Muscle layer of colon (tissue), 2 donors: Measurements from ENCODE around the gene PPP1R14B.

ENCODE experiments used
- H3K27ac ChIP-seq: one replicate; pipeline ENCODE4 v1.7.0; 2013; ENCODE audit warnings: low read depth, mild to moderate bottlenecking, low read length, moderate library complexity
- H3K27me3 ChIP-seq, 2 donors: one replicate each; pipeline ENCODE4 v1.7.0; 2013; ENCODE audit warnings: low read length in 2 of 2, mild to moderate bottlenecking in 2 of 2; ENCODE audit not compliant: insufficient read depth in 2 of 2, control insufficient read depth in 1 of 2
- H3K36me3 ChIP-seq: one replicate; pipeline ENCODE4 v1.7.0; 2013; ENCODE audit warnings: mild to moderate bottlenecking, low read length; ENCODE audit not compliant: insufficient read depth
- H3K4me1 ChIP-seq: one replicate; pipeline ENCODE4 v1.7.0; 2013; ENCODE audit warnings: mild to moderate bottlenecking, low read length; ENCODE audit not compliant: insufficient read depth
- H3K4me3 ChIP-seq, 2 donors: one replicate each; pipeline ENCODE4 v1.7.0; 2013; ENCODE audit warnings: low read length in 2 of 2, low read depth in 1 of 2, mild to moderate bottlenecking in 1 of 2, moderate library complexity in 1 of 2
- H3K9ac ChIP-seq: one replicate; pipeline ENCODE4 v1.7.0; 2013; ENCODE audit warnings: low read length
- H3K9me3 ChIP-seq: one replicate; pipeline ENCODE4 v1.7.0; 2013; ENCODE audit warnings: mild to moderate bottlenecking, low read length
- donor health status: abdominal sarcoma.
- donor health status: Adenocarcinoma of cecum.

Gene PPP1R14B

GRCh38 chr11:64254326-64254725 is 7.6 kb upstream of the PPP1R14B start:
- H3K27ac ChIP-seq: no peak overlapping the region
- H3K4me1 ChIP-seq: peaks cover 21% of the 10 kb centered on the region
- no peak overlapping the region for H3K9ac ChIP-seq
- H3K9me3 ChIP-seq: no peaks in the 10 kb centered on the region
- H3K4me3 ChIP-seq: no peak overlapping the region
- H3K36me3 ChIP-seq: peaks cover 28% of the 10 kb centered on the region
- no peaks in the 10 kb centered on the region for H3K27me3 ChIP-seq

GRCh38 chr11:64253481-64253880 is 6.7 kb upstream of the PPP1R14B start:
- H3K4me1 ChIP-seq: peaks cover 21% of the 10 kb centered on the region
- no peak overlapping the region for H3K4me3 ChIP-seq
- H3K27ac ChIP-seq: no peak overlapping the region
- no peak overlapping the region for H3K9ac ChIP-seq
- peaks cover 23% of the 10 kb centered on the region for H3K36me3 ChIP-seq
- H3K27me3 ChIP-seq: no peaks in the 10 kb centered on the region
- no peaks in the 10 kb centered on the region for H3K9me3 ChIP-seq

GRCh38 chr11:64253043-64253442 is 6.3 kb upstream of the PPP1R14B start:
- Histone ChIP-seq H3K4me1 (peaks cover 24% of the 10 kb centered on the region), H3K27me3 (no peaks in the 10 kb centered on the region), H3K9ac (no peak overlapping the region), H3K36me3 (peaks cover 20% of the 10 kb centered on the region), H3K9me3 (no peaks in the 10 kb centered on the region), H3K27ac (no peak overlapping the region), H3K4me3 (peak overlapping the region in 1 of 2 donors; percentile 82)

- H3K4me1 ChIP-seq: peaks cover 29% of the 10 kb centered on the region
- no peaks in the 10 kb centered on the region for H3K9me3 ChIP-seq
- H3K36me3 ChIP-seq: peaks cover 20% of the 10 kb centered on the region
- H3K4me3 ChIP-seq: peak overlapping the region; percentile 82 to 90
- H3K27ac ChIP-seq: peak overlapping the region; percentile 20
- H3K27me3 ChIP-seq: no peaks in the 10 kb centered on the region
- H3K9ac ChIP-seq: peak overlapping the region; percentile 53
Measured at GRCh38 chr11:64252003-64252872, 5.5 kb upstream of the PPP1R14B start.

- Histone ChIP-seq H3K36me3 (peaks cover 20% of the 10 kb centered on the region), H3K27me3 (no peaks in the 10 kb centered on the region), H3K4me3 (peak overlapping the region; percentile 82 to 90), H3K4me1 (peaks cover 29% of the 10 kb centered on the region), H3K27ac (peak overlapping the region; percentile 20), H3K9me3 (no peaks in the 10 kb centered on the region), H3K9ac (peak overlapping the region; percentile 53)
Measured at GRCh38 chr11:64251753-64252002, 4.9 kb upstream of the PPP1R14B start.

DNA sequence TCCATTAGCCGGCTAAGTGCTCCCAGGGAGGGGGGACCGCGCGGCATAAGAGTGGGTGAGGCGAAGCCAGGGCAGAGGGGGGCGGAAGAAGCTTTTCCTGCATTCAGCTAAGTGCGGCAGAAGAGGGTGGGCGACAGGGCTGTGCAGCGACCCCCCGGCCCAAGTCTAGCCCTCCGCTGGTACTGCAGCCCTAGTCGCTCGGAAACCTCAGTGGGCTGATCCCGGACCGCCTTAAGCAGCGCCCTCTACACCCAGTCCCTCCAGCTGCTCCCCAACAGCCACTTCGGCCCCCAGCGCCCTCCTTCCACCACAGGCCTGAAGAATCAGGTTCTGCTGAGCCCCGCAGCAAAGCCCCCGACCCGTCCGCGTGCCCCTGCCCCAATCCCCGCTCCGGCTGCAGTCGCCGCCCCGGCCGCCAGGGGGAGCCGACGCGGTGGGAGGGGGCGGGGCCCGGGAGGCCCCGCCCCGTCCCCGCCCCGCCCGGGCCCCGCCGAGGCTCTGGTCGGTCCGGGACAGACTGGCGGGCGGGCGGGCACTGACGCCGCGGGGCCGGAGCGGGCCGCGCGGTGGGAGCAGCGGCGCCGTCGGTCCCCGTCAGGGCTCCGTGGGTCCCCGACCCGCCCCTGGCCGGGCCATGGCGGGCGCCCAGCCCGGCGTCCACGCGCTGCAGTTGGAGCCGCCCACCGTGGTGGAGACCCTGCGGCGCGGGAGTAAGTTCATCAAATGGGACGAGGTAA is 4.4 kb upstream of the PPP1R14B start, which contains the start of gene PLCB3:
TSS of gene PLCB3 (plus strand) at position 515 of the 737 bp plus-strand sequence. CDS start at position 635, 120 bp downstream.
- Histone ChIP-seq H3K9me3 (no peaks in the 10 kb centered on the region), H3K27ac (peak within 1 kb of the TSS; percentile 20), H3K36me3 (peaks cover 16% of the 10 kb centered on the region), H3K4me3 (peak within 1 kb of the TSS; percentile 82 to 90), H3K4me1 (peaks cover 29% of the 10 kb centered on the region), H3K27me3 (no peaks in the 10 kb centered on the region), H3K9ac (peak within 1 kb of the TSS; percentile 53)

DNA sequence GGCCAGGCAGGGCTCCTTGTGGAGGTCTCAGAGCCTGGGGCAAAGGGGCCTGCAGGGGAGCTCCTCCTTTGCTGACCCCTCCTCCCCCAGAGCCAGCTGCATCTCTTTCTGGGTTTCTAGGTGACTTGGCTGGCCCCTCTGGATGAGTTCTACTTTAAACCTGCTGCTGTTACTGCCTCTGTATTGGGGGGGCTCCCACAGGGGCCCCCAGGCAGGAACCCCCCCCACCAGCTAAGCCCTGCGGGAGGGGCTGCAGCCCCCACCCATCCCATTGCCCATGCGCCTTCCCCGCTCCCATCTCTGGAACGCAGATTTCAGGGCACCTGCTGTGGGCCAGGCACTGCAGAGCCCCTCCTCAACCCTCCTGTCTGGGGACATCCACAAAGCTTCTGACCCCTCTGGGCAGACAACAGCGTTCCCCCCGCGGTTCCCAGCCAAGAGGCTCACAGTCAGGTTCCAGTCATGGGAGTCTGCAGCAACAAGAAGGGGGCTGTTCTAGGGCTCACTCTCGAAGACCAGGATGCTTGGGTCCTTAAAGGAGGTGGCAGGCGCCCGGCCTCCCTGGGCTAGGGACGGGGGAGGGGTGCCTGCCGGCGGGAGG is 3.8 kb upstream of the PPP1R14B start:
- Histone ChIP-seq H3K4me3 (peak overlapping the region in 1 of 2 donors; percentile 55), H3K9ac (peak overlapping the region; percentile 49), H3K27ac (no peak overlapping the region), H3K4me1 (peaks cover 31% of the 10 kb centered on the region), H3K36me3 (peaks cover 9% of the 10 kb centered on the region), H3K27me3 (no peaks in the 10 kb centered on the region), H3K9me3 (no peaks in the 10 kb centered on the region)

DNA sequence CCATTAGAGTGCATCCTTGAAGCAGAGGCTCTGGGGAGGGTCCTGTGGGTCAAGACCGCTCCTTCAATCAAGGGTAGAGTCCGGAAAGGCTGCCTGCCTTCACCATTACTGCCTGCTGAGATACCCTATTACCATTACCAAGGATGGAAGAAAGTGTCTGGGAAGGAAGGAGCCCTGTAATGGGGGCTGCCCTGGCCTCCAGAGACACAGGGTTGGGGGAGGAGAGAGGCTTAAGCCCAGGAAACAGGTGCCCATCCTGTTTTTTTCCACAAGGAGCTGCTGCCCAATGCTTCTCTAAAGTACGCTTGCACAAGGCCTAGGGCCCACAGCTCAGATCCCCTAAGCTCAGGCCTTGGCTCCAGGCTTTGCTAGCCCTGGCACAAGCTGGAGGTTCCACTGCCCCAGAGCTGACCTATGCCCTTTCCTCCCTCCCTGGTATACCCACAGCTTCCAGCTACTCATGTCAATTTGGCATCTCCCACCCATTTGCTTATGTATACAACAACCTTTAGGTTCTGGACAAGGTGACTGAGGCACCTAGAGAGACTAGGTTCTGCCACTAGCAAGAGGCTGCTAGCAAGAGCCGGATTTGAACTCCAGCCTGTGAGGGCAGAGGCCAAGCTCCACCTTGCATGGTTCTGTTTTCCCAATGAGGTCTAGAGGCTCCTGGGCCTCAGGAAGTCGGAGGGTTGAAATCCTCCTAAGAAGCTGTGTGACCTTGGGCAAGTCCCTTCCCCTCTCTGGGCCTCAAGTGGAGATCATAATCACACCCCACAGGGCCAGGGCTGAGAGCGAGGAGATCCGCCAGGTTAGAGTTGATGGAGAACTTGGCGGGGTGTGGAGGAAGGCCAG is 3.0 kb upstream of the PPP1R14B start:
- peaks cover 2% of the 10 kb centered on the region for H3K36me3 ChIP-seq
- no peak overlapping the region for H3K27ac ChIP-seq
- no peaks in the 10 kb centered on the region for H3K27me3 ChIP-seq
- no peaks in the 10 kb centered on the region for H3K9me3 ChIP-seq
- peaks cover 38% of the 10 kb centered on the region for H3K4me1 ChIP-seq
- no peak overlapping the region for H3K9ac ChIP-seq
- H3K4me3 ChIP-seq: no peak overlapping the region

- H3K9me3 ChIP-seq: no peaks in the 10 kb centered on the region
- peaks cover 38% of the 10 kb centered on the region for H3K4me1 ChIP-seq
- H3K27ac ChIP-seq: no peak overlapping the region
- H3K27me3 ChIP-seq: no peaks in the 10 kb centered on the region
- H3K9ac ChIP-seq: no peak overlapping the region
- H3K4me3 ChIP-seq: no peak overlapping the region
- peaks cover 4% of the 10 kb centered on the region for H3K36me3 ChIP-seq
Measured at GRCh38 chr11:64249038-64249437, 2.3 kb upstream of the PPP1R14B start.

- no peaks in the 10 kb centered on the region for H3K27me3 ChIP-seq
- H3K9me3 ChIP-seq: no peaks in the 10 kb centered on the region
- no peak overlapping the region for H3K4me3 ChIP-seq
- H3K9ac ChIP-seq: no peak overlapping the region
- peaks cover 8% of the 10 kb centered on the region for H3K36me3 ChIP-seq
- no peak overlapping the region for H3K27ac ChIP-seq
- H3K4me1 ChIP-seq: peaks cover 38% of the 10 kb centered on the region
Measured at GRCh38 chr11:64248578-64248977, 1.8 kb upstream of the PPP1R14B start.
